ENCODE measurements around the gene FGF14. TPM values are rescaled to one million over a fixed set of nuclear protein-coding genes. Genes with fewer than 3 reads are reported as not detected.
A peak's percentile ranks its signal among the peaks of the same experiment; 100 is the strongest.

FGF14 gene
- total RNA-seq, 1 donor from 2014 or later = 0.23 TPM

DNA sequence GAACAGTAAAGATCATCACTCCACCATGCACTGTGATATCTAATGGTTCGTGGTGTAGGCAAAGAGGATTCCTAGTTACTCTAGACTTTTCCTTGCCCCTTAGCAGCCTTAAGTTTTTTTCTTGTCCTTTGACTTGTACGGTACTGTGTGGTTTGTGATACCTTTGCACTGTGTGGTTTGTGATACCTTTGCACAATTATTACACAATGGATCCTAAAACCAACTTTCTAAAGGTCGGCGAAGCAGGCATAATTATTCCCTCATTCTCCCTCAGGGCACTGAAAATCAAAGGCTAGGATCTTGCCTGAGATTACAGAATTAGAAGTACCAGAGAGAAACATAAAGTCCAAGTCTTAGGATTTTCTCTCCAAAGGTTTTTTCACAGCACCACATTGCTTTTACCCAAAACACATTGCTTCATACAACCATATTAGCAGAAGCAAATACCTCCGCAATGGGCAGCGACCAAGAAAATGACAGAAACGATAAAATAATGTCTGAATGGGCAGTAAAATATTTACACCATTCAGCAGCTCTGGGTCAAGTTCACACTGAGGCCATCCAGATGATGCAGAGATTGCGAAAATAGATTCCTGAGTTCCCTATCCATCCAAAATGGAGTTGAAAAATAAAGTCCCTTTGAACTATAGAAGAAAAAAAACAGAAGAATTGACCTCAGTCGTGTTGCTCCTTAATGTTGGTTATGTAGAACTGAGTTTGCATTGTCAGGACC lies 106.4 kb downstream of the FGF14 start:
- H3K9me3 ChIP-seq (ENCODE audit: insufficient read depth, low read depth, low read length) = no peaks in the 10 kb centered on the region
- H3K79me2 ChIP-seq (ENCODE audit: insufficient read depth, low read length) = no peaks in the 10 kb centered on the region
- no peak overlapping the region for H3K4me3 ChIP-seq (ENCODE audit: insufficient read depth, low read depth, low read length)
- no peak for FAIRE-seq
- H2AFZ ChIP-seq (ENCODE audit: low read depth, low read length) = no peak overlapping the region
- no peaks in the 10 kb centered on the region for H3K4me1 ChIP-seq (ENCODE audit: insufficient read depth, low read length)
- peak; percentile 16 for DNase-seq (ENCODE audit: low read depth)
- no peaks in the 10 kb centered on the region for H3K36me3 ChIP-seq (ENCODE audit: insufficient read depth, low read length)
- TF ChIP-seq, protein P1, sequence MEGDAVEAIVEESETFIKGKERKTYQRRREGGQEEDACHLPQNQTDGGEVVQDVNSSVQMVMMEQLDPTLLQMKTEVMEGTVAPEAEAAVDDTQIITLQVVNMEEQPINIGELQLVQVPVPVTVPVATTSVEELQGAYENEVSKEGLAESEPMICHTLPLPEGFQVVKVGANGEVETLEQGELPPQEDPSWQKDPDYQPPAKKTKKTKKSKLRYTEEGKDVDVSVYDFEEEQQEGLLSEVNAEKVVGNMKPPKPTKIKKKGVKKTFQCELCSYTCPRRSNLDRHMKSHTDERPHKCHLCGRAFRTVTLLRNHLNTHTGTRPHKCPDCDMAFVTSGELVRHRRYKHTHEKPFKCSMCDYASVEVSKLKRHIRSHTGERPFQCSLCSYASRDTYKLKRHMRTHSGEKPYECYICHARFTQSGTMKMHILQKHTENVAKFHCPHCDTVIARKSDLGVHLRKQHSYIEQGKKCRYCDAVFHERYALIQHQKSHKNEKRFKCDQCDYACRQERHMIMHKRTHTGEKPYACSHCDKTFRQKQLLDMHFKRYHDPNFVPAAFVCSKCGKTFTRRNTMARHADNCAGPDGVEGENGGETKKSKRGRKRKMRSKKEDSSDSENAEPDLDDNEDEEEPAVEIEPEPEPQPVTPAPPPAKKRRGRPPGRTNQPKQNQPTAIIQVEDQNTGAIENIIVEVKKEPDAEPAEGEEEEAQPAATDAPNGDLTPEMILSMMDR (IDR thresholded peaks at IDR 0.05; ENCODE audit: insufficient read depth, low read depth, low read length) = no peak
- TF ChIP-seq EZH2 (IDR thresholded peaks at IDR 0.05; ENCODE audit: insufficient read depth, low read length) = no peak
- Mint-ChIP-seq H3K4me1 (ENCODE audit: low read depth, unreplicated experiment) (no peaks in the 10 kb centered on the region), H3K9me3 (ENCODE audit: unreplicated experiment) (no peaks in the 10 kb centered on the region), H3K27me3 (ENCODE audit: low read depth, unreplicated experiment) (no peaks in the 10 kb centered on the region), H3K27ac (ENCODE audit: unreplicated experiment) (no peak overlapping the region), H3K36me3 (ENCODE audit: low read depth, unreplicated experiment) (no peaks in the 10 kb centered on the region), H3K4me3 (ENCODE audit: unreplicated experiment) (no peak overlapping the region)
- H3K9ac ChIP-seq (ENCODE audit: low read length) = no peak overlapping the region
- no peak overlapping the region for H3K4me2 ChIP-seq (ENCODE audit: low read length)
- no peaks in the 10 kb centered on the region for H4K20me1 ChIP-seq (ENCODE audit: insufficient read depth, low read length)
- H3K27ac ChIP-seq (ENCODE audit: low read depth, low read length) = no peak overlapping the region
- H3K27me3 ChIP-seq (ENCODE audit: insufficient read depth, low read length) = no peaks in the 10 kb centered on the region

DNA sequence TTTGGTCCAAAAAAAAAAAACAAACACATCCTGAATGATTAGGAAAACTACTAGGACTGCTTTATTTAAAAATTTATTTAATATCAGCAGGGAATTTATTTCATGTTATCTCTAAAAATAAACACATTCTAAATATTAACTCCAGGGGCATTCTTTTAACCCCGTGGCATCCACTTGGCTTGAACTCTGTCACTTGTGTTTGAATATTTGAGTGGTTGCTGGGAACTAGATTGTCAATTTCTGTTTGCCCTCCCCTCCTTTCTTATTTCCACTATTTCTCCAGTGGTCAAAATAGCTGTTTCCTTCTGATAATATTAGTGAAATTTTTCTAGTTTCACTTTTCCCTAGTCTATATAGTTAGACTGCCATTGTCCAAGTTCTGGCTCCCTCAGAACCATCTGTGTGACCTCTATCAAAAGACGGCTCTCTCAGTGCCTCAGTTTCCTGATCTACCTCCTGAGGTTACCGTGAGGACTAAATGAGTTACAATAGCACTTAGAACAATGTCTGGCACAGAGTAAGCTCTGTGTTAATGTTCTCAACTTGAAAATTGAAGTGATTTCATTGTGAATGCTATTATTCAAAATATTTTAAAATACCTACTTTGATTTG lies 107.3 kb downstream of the FGF14 start:
- Histone ChIP-seq H3K27ac (ENCODE audit: low read depth, low read length) (no peak overlapping the region), H3K4me2 (ENCODE audit: low read length) (no peak overlapping the region), H3K36me3 (ENCODE audit: insufficient read depth, low read length) (no peaks in the 10 kb centered on the region), H3K27me3 (ENCODE audit: insufficient read depth, low read length) (no peaks in the 10 kb centered on the region), H3K9me3 (ENCODE audit: insufficient read depth, low read depth, low read length) (no peaks in the 10 kb centered on the region), H2AFZ (ENCODE audit: low read depth, low read length) (no peak overlapping the region), H3K79me2 (ENCODE audit: insufficient read depth, low read length) (no peaks in the 10 kb centered on the region), H3K9ac (ENCODE audit: low read length) (no peak overlapping the region), H4K20me1 (ENCODE audit: insufficient read depth, low read length) (no peaks in the 10 kb centered on the region), H3K4me3 (ENCODE audit: insufficient read depth, low read depth, low read length) (no peak overlapping the region), H3K4me1 (ENCODE audit: insufficient read depth, low read length) (no peaks in the 10 kb centered on the region)
- Mint-ChIP-seq H3K27me3 (ENCODE audit: low read depth, unreplicated experiment) (no peaks in the 10 kb centered on the region), H3K4me3 (ENCODE audit: unreplicated experiment) (no peak overlapping the region), H3K4me1 (ENCODE audit: low read depth, unreplicated experiment) (peaks cover 2% of the 10 kb centered on the region), H3K36me3 (ENCODE audit: low read depth, unreplicated experiment) (no peaks in the 10 kb centered on the region), H3K27ac (ENCODE audit: unreplicated experiment) (no peak overlapping the region), H3K9me3 (ENCODE audit: unreplicated experiment) (no peaks in the 10 kb centered on the region)
- no peak for DNase-seq (ENCODE audit: low read depth)
- no peak for FAIRE-seq
- TF ChIP-seq, protein P1 (IDR thresholded peaks at IDR 0.05; ENCODE audit: insufficient read depth, low read depth, low read length) = no peak
- no peak for TF ChIP-seq EZH2 (IDR thresholded peaks at IDR 0.05; ENCODE audit: insufficient read depth, low read length)

DNA sequence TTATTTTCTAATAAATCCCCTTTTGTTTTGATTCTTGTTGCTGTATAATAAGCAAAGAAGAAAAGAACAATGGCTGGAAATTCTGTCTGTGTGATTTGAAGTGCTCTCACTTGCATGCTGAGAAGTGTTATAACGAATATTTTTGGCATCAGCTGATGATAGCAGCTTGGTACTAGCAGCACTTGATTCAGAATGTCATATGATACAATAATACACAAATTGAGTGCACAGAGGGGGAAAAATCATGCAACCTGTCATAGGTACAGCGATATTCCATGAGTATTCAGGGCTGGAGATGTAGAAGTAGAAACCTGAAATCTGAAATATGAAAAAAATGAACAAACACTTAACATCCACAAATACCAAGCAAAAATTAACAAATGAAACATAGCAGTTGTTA lies 108.1 kb downstream of the FGF14 start:
- H3K4me2 ChIP-seq (ENCODE audit: low read length) = no peak overlapping the region
- no peaks in the 10 kb centered on the region for H3K4me1 ChIP-seq (ENCODE audit: insufficient read depth, low read length)
- no peaks in the 10 kb centered on the region for H3K36me3 ChIP-seq (ENCODE audit: insufficient read depth, low read length)
- H3K27ac ChIP-seq (ENCODE audit: low read depth, low read length) = no peak overlapping the region
- Mint-ChIP-seq H3K36me3 (ENCODE audit: low read depth, unreplicated experiment) (no peaks in the 10 kb centered on the region), H3K9me3 (ENCODE audit: unreplicated experiment) (no peaks in the 10 kb centered on the region), H3K4me1 (ENCODE audit: low read depth, unreplicated experiment) (peaks cover 2% of the 10 kb centered on the region), H3K27me3 (ENCODE audit: low read depth, unreplicated experiment) (no peaks in the 10 kb centered on the region), H3K4me3 (ENCODE audit: unreplicated experiment) (no peak overlapping the region), H3K27ac (ENCODE audit: unreplicated experiment) (no peak overlapping the region)
- no peak overlapping the region for H3K4me3 ChIP-seq (ENCODE audit: insufficient read depth, low read depth, low read length)
- DNase-seq (ENCODE audit: low read depth) = no peak
- H3K79me2 ChIP-seq (ENCODE audit: insufficient read depth, low read length) = no peaks in the 10 kb centered on the region
- no peak overlapping the region for H3K9ac ChIP-seq (ENCODE audit: low read length)
- no peaks in the 10 kb centered on the region for H3K9me3 ChIP-seq (ENCODE audit: insufficient read depth, low read depth, low read length)
- H3K27me3 ChIP-seq (ENCODE audit: insufficient read depth, low read length) = no peaks in the 10 kb centered on the region
- FAIRE-seq = no peak
- no peak for TF ChIP-seq EZH2 (IDR thresholded peaks at IDR 0.05; ENCODE audit: insufficient read depth, low read length)
- no peaks in the 10 kb centered on the region for H4K20me1 ChIP-seq (ENCODE audit: insufficient read depth, low read length)
- H2AFZ ChIP-seq (ENCODE audit: low read depth, low read length) = no peak overlapping the region

Measured in astrocyte (in vitro differentiated cells and primary cell).